Measurements from ENCODE around the gene SPCS1. TPM values are rescaled to one million over a fixed set of nuclear protein-coding genes. Genes with fewer than 3 reads are reported as not detected.

The SPCS1 gene
- total and polyA plus RNA-seq, 9 of the 15 experiments (the other 6 are each of a cell fraction or from before 2014, with no cell fraction given), result 73.9 to 567 (median 127) TPM

DNA sequence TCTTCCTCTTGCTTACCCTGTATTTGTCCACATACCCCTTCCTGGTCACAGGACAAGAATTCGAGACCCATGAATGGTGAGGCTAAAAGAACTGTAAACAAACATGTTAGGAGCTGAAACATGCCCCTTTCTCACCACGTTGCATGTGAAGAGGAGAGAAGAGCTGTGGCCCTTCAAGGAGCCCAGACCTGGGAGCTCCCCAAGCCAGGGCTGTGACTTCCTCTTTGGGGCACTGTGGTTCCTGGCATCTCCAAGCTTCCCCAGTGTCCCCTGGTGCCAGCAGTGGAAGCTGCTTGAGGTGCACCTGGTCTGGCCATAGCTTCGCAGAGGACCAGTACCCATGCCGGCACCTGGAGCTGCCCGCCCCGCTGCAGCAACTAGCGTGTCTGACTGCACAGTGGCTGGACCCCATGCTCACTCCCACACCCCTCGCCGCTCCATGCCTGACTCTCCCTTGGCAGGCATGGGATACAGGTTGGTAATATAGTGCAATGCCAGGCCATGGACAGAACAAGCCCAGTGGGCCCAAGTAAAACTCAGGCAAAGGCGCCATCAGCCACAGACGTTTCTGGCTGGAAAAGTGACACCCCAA lies 9.9 kb downstream of the SPCS1 start:
- ATAC-seq (no peak), FAIRE-seq (no peak), DNase-seq (ENCODE audit: extremely low read depth in 1 of 4, low spot score in 3 of 4) (no peak)
- H3K27me3 ChIP-seq (ENCODE audit: control insufficient read depth in 2 of 2, insufficient read depth in 2 of 2, low read length in 2 of 2), result no peaks in the 10 kb centered on the region
- TF ChIP-seq ZNF3 (CRISPR knock-in tag; IDR thresholded peaks at IDR 0.05) (no peak), GTF2F1 (IDR thresholded peaks at IDR 0.05; ENCODE audit: low read depth, low read length) (no peak), RBBP5 (IDR thresholded peaks at IDR 0.05; ENCODE audit: borderline replicate concordance, insufficient read depth, low read length, poor library complexity, severe bottlenecking) (no peak), IFI16 (CRISPR knock-in tag; IDR thresholded peaks at IDR 0.05) (no peak), POLR2G (IDR thresholded peaks at IDR 0.05; ENCODE audit: low read depth, low read length) (no peak), ZNF23 (CRISPR knock-in tag; IDR thresholded peaks at IDR 0.05) (no peak), ZNF589 (CRISPR knock-in tag; IDR thresholded peaks at IDR 0.05; ENCODE audit: low read depth) (no peak), CBX1 (IDR thresholded peaks at IDR 0.05; ENCODE audit: low read depth) (no peak), PHF20 (IDR thresholded peaks at IDR 0.05; ENCODE audit: partially characterized antibody) (no peak), RBFOX2 (IDR thresholded peaks at IDR 0.05; ENCODE audit: low read depth, low read length) (no peak), CSDE1 (IDR thresholded peaks at IDR 0.05) (no peak), MXD1 (CRISPR knock-in tag; IDR thresholded peaks at IDR 0.05; ENCODE audit: borderline replicate concordance, poor library complexity, severe bottlenecking) (no peak), ZNF175 (CRISPR knock-in tag; IDR thresholded peaks at IDR 0.05; ENCODE audit: low read depth) (no peak), ZNF134 (CRISPR knock-in tag; conservative IDR thresholded peaks at IDR 0.05) (no peak), NFATC3 (IDR thresholded peaks at IDR 0.05) (no peak), ZNF668 (CRISPR knock-in tag; IDR thresholded peaks at IDR 0.05) (no peak)
- TF ChIP-seq, protein P1, sequence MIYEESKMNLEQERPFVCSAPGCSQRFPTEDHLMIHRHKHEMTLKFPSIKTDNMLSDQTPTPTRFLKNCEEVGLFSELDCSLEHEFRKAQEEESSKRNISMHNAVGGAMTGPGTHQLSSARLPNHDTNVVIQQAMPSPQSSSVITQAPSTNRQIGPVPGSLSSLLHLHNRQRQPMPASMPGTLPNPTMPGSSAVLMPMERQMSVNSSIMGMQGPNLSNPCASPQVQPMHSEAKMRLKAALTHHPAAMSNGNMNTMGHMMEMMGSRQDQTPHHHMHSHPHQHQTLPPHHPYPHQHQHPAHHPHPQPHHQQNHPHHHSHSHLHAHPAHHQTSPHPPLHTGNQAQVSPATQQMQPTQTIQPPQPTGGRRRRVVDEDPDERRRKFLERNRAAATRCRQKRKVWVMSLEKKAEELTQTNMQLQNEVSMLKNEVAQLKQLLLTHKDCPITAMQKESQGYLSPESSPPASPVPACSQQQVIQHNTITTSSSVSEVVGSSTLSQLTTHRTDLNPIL (CRISPR knock-in tag; IDR thresholded peaks at IDR 0.05), result no peak
- TF ChIP-seq, protein P2, sequence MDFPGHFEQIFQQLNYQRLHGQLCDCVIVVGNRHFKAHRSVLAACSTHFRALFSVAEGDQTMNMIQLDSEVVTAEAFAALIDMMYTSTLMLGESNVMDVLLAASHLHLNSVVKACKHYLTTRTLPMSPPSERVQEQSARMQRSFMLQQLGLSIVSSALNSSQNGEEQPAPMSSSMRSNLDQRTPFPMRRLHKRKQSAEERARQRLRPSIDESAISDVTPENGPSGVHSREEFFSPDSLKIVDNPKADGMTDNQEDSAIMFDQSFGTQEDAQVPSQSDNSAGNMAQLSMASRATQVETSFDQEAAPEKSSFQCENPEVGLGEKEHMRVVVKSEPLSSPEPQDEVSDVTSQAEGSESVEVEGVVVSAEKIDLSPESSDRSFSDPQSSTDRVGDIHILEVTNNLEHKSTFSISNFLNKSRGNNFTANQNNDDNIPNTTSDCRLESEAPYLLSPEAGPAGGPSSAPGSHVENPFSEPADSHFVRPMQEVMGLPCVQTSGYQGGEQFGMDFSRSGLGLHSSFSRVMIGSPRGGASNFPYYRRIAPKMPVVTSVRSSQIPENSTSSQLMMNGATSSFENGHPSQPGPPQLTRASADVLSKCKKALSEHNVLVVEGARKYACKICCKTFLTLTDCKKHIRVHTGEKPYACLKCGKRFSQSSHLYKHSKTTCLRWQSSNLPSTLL (IDR thresholded peaks at IDR 0.05), result no peak
- no peaks in the 10 kb centered on the region; a peak in 1 of 5 replicates for H3K4me1 ChIP-seq (replicated peaks in 1 of 2; ENCODE audit: control insufficient read depth in 2 of 2, insufficient read depth in 2 of 2, low read length in 2 of 2)
- no peak overlapping the region for H3K9ac ChIP-seq (ENCODE audit: insufficient read depth in 1 of 2, low read depth in 2 of 2, low read length in 2 of 2)
- H3K36me3 ChIP-seq (ENCODE audit: control insufficient read depth, insufficient read depth, low read length), result 0 out of 3 replicates have a peak, but pooled peaks cover 3% of the 10 kb centered on the region
- no TSS peak for BruUV-seq (replicated peaks)
- no peak overlapping the region for H2AFZ ChIP-seq (ENCODE audit: low read depth, low read length)
- intact Hi-C loops (cut with micrococcal nuclease) (no loop called here), in situ Hi-C loops (cut with MboI) (no loop called here)
- H4K20me1 ChIP-seq (replicated peaks; ENCODE audit: control insufficient read depth, insufficient read depth, low read length), result no peaks in the 10 kb centered on the region
- ChIA-PET POLR2A (interaction anchor here (0.9 to 1.1 kb wide), 2 partner anchors 9 to 22 kb away, joined by 3 to 4 read pairs; no protein-coding TSS in a partner anchor), CTCF (ENCODE audit: low intra/inter-chr PET ratio) (no interaction called here)
- H3K27ac ChIP-seq (ENCODE audit: extremely low read depth, low read depth, low read length), result no peak overlapping the region
- H3K9me1 ChIP-seq (ENCODE audit: control insufficient read depth, insufficient read depth, low read length), result no peaks in the 10 kb centered on the region
- no peaks in the 10 kb centered on the region for H3K9me3 ChIP-seq (replicated peaks; ENCODE audit: control insufficient read depth, insufficient read depth, low read depth, low read length)
- WGBS (ENCODE audit: insufficient coverage, low coverage, missing lambda C conversion rate), result 73% methylated on average over 8 of the region's 11 CpGs
- H3K4me3 ChIP-seq, result no peak overlapping the region
- H3K79me2 ChIP-seq (ENCODE audit: control insufficient read depth, insufficient read depth, low read length), result no peaks in the 10 kb centered on the region
- H3K4me2 ChIP-seq (ENCODE audit: insufficient read depth, low read length), result no peak overlapping the region

All from K562 (cell line).